Kidney glomerular epithelial cell (primary cell): ENCODE measurements around the gene OBP2B.
A peak's percentile ranks its signal among the peaks of the same experiment; 100 is the strongest.
"Not testable (repeated sequence)": the region's sequence is repeated elsewhere in the genome, so short reads cannot be mapped to it uniquely, and the experiment has no call there.

Source experiments
- DNase-seq: peaks from one replicate; lab custom pipeline; 2025; lab: John Stamatoyannopoulos, UW

OBP2B gene, protein sequence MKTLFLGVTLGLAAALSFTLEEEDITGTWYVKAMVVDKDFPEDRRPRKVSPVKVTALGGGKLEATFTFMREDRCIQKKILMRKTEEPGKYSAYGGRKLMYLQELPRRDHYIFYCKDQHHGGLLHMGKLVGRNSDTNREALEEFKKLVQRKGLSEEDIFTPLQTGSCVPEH

DNA sequence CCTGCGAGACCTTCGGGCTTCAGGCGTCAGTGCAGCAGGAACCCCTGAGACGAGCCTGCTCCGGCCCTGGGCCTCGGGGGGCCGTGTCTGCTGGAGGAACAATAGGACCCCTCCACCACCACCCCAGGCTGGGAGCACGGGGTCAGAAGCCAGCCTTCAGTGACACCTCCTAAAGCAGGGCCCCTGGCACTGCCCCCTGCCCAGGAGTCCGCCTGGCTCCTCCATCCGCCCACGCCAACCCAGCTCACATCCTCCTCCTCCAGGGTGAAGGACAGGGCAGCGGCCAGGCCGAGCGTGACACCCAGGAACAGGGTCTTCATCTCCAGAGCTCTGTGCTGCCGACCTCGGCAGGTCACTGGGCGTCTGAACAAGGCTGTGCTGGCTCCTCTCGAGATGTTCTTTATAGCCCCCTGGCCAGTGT, at the start of gene OBP2B:
OBP2B (minus strand) TSS at position 371 of the 421 bp plus-strand sequence; CDS start at position 320, 51 bp downstream.
- not testable (repeated sequence) for DNase-seq

DNA sequence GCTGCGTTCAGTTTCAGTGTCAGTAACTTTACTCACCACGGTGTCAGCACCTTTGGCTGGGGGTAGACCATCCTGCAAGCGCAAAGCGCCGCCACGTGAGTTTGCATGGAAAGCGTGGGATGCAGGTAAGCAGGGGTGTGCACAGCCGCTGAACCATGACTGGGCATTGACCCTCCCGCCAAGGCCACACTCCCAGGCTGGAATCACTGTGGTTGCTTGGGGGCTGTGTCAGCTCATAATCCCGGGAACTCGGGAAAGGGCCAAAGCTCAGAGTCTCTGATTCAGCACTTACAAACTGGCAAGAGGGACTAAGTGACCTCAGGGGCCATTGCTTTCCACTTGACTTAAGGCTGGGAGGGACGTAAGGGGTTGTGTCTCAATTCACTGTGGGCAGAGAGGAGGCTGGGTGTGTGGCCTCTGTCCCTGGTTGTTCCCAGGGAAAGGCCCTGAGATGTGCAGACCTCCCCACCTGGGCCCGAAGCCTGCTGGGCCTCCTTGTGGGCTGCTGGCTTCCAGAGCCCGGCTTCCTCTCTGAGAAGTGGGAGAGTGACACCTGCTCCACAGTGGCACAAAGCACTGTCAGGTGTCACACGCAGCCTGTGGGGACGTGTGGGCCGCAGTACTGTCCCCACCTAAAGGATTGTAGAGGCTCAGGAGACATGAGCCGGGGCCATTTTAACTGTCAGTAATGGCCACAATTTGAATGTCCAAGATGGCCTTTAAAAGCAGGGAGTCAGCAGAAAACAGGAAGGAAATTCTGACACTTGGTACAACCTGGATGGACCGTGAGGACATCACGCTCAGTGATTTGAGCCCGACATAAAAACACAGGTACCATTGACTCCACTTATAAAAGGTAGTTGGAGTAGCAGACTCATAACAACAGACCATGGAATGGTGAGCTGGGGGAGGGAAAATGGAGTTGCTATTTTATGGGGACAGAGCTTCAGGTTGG, 49.3 kb upstream of the OBP2B start:
- DNase-seq, result peak; percentile 49

DNA sequence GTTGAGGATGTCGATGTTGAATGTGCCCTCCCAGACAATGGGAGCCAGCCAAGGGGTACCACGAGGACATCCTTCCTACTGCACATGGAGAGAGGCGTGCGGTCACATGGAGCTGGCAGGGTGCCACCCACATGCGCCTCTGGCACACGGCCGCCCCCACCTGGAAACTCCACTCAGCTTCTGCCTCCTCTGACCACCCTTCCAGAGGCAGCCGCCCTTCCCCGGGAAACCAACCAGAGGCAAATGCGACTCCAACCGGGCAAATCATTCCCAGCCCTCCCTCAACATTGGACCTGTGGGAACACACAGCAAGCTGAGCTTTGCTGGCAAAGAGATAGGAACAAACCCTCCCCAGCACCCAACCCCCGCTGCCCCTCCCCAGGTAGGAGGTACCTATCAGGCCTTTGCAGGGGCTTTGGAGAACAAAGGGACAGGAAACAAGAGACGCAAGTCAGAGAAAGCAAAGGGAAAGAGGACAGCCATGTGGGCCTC, 48.5 kb upstream of the OBP2B start:
- no peak for DNase-seq

DNA sequence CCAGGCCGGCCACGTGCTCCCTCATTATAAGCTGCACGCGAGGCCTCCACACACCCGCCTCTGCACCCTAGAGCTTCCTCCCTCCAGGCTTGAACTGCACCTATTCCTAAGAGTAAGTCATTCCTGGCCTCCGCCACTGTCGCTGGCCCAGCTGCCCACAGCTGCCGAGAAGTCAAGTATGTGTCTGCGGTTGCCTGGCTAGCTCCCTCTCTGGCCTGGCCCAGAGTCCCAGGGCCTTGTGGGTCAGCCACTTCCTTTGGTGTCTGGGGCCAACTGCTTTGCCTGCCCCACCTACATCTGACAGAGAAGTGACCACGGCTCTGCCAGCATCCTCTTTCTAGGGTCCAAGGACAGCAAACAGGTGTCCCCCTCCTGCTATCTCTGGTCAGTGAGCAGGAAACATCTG, 47.6 kb upstream of the OBP2B start:
- DNase-seq, result no peak

DNA sequence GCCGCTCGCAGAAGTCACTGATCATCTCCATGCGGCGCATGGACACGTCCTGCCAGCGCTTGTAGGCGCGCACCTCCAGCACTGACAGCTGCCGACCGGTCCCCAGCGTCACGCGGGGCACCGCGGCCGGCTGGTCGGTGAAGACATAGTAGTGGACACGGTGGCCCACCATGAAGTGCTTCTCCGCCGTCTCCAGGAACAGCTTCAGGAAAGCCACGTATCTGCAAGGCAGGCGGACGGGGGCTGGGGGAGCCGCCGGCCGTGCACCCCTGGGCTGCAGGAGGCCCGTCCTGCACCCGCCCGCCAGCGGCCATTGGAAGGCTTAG, 47.0 kb upstream of the OBP2B start:
- DNase-seq, result no peak

DNA sequence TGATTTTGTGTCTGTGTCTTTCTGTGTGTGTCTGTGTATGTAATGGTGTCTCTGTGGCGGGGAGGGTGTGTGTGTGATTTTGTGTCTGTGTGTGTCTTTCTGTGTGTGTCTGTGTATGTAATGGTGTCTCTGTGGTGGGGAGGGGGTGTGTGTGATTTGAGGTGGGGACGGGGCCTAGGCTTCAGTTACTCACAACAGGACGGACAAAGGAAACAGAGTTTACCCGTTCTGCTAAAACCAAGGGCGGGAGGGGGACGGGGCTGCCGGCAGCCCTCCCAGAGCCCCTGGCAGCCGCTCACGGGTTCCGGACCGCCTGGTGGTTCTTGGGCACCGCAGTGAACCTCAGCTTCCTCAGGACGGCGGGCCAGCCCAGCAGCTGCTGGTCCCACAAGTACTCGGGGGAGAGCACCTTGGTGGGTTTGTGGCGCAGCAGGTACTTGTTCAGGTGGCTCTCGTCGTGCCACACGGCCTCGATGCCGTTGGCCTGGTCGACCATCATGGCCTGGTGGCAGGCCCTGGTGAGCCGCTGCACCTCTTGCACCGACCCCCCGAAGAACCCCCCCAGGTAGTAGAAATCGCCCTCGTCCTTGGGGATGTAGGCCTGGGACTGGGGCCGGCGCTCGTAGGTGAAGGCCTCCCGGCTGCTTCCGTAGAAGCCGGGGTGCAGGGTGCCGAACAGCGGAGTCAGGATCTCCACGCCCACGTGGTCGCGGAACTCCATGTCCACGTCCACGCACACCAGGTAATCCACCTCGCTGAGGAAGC, 46.5 kb upstream of the OBP2B start:
- DNase-seq, result no peak

DNA sequence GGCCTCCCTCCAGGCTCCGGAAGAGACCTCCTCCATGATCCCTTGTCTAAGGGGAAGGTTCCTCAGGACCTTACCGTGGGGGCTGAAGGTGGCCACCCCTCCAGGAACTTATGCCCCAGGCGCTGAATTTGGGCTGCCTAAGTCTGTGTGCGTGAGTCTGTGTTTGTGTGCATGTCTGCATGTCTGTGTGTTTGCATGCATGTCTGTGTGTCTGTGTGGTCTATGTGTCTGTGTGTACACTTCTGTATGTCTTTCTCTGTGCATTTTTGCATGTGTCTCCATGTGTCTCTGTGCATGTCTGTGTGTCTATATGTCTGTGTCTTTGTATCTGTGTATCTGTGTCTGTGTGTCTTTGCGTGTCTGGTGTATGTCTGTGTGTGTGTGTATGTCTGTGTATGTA, 45.4 kb upstream of the OBP2B start:
- no peak for DNase-seq

DNA sequence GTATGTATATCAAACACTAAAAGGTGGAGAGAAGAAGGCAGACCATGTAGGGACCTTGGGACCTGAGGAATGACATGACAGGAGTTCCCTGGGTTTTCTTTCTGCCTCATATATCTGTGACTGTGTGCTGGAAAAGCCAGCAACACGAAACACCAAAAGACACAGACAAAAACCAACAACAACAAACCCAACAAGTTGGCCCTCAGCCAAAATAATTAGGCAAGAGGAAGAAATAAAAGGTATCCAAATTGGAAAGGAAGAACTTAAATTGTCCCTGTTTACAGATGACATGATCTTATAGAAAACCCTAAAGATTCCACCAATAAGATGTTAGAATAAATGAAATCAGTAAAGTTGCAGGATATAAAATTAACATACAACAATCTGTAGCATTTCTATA, 44.2 kb upstream of the OBP2B start:
- no peak for DNase-seq

DNA sequence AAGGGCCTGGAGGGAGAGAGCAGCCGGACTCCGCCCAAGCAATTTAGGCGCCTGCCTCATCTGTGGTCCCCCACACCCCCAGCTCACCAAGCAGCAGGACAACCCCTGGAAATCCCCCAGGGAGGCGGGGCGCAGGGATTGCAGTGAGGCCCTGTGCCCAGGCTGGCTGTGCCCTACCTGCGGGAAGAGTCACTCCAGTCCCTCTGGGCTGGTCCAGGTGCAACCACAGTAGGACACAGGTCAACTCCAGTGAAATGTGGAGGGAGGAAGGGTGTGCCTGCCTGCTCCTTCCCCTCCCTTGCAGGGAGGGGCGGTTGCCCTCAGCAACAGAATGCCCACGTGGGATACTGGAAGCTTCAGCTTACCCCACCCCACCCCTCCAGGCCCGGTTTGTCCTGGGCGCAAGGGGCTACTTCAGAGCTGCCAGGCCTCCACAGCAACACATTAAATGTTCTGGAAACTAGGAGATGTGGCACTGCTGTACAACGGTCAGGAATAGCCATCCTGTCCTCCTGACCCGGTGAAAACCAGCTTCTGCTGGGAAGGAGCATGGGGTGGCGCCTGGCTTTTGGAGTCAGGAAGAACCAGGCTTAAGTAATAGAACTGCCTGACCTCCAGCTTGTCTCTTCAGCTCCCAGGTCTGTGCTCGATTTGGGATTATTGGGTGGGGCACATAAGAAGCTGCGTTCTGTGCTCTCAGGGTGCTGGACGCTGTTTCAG, 43.4 kb upstream of the OBP2B start:
- DNase-seq, result no peak

DNA sequence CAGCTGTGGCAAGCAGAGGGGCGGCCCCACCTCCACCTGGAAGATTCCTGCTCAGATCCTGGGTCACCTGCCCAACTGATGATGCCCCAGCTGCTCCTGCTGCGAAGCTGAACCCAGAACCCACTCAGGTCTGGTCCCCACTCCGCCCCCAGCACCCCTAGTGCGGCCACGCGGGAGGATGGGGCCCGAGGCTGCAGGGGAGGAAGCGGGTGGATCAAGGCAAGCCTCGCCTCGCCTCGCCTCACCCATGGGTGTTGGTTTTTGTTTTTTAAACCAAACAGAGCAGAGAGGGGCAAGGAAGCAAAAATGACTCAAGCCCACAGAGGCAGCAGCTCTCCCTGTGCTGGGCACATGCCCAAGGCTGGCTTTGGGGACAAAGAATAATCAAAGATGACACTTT, 42.7 kb upstream of the OBP2B start:
- no peak for DNase-seq

DNA sequence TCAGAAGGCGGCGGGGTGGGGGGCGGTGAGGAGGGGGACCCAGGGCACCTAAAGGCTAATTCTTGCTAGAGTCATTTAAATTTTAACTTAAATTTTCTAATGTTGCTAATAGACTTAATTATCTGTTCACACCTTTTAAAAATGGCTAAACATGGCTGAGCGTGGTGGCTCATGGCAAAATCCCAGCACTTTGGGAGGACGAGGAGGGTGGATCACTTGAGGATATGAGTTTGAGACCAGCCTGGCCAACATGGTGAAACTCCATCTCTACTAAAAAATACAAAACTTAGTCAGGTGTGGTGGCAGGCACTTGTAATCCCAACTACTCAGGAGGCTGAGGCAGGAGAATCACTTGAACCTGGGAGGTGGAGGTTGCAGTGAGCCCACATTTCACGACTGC, 42.2 kb upstream of the OBP2B start:
- DNase-seq, result not testable (repeated sequence)

DNA sequence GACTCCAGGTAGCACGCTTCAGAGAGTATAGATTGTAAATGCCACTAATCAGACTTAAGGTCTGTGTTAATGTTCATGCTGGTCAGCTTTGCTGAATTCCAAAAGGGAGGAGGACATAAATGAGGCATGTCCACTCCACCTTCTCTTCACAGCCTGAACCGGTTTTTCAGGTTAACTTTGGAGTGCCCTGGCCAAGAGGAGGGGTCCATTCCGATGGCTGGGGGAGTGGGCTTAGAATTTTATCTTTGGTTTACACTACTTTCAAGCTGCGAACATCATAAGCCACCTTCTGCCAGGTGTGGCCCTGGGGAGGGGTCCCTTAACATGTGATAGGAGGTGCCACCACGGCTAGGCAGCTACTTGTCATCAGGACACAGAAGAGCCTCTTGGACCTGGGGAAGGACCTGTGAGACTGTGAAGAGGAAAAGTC, 41.7 kb upstream of the OBP2B start:
- DNase-seq, result no peak

DNA sequence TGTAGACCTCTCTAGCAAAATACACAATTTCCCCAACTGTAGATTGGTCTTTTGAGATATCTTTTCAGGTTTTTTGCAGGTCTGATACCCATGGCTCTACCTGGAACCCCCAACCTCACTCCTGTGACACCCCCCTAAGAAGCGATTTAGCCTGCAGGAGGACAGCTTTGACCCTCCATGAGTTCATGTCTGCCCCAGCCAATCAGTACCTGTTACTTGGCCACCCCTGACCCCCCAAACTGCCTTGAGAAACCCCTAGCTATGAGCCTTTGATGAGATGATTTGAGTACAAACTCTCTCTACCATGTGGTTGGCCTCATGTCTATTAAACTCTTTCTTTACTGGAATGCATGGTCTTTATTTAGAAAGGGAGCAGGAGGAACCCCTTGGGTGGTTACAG, 40.3 kb upstream of the OBP2B start:
- no peak for DNase-seq

DNA sequence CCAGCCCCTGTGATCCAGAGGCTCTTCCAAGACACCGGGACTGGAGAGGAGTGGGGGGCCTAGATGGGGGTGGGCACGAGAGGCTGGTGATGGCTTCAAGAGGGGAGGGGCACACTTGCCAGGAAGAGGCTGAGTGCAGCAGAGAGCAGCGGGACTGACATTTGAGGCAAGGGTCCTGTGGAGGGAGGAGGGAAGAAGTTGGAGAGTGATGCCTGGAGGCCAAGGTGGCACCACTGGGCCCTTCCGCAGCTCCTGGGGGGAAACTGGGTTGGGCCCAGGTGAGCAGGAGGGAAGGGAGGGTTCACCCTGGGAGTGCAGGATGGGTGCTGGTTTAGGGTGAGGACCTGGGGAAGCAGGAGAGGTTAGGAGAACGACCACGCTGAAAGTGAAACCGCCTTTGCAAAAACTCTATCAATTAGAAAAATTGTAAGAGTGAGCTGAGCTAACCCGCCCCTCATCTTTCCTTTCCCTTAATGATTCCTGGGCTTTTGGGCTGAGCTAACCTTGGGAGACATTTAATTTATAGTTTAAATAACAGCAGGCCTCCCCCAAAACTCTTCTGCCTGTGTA, 39.8 kb upstream of the OBP2B start:
- DNase-seq, result no peak

DNA sequence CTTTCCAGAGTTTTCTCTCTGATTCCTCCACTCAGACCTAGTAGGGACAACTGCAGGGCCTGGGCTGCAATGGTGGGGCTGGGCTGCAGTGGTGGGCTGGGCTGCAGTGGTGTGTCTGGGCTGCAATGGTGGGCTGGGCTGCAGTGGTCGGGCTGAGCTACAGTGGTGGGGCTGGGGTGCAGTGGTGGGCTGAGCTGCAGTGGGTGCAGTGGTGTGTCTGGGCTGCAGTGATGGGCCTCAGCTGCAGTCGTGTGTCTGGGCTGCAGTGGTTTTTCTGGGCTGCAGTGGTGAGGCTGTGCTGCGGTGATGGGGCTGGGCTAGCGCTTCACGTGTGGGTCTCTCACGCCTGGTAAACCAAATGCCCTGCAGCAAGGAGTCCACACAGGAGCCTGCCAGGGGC, 38.6 kb upstream of the OBP2B start:
- no peak for DNase-seq

DNA sequence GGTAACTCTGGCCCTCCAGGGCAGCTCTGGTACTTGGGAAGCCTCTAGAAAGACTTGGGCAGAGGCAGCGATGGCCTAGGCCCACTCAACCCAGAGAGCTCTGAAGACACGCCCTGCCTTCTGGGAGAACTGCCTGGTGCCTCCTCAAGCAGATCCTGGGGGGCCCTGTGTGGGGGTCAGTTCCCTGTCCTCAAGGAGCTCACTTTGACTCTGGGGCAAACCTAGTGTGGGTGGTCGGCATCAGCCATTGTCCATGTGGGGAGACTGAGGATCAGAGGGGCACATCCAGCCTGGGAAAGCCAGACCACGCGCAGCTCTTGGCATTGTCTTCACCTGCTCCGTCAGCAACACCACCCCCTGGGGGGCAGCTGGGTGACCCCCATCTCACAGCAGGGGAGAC, 37.9 kb upstream of the OBP2B start:
- no peak for DNase-seq

DNA sequence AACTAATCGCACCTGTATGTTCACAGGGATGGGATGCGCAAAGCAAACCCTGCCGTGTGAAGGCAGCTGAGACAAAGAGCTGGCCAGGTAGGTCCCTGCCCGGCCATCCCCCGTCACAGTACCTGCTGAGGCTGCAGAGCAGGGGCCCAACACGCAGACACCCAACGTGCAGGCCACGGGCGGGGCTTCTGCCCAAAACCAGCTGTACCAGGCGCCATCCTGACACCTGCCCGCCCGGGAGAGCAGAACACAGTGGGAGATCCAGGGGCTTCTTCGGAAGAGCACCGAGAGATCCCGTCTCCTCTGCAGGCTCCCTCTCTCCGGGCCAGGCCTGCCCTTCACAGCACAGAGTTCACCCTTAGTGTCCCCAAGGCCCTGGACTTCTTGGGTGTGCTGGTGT, 37.5 kb upstream of the OBP2B start:
- no peak for DNase-seq

DNA sequence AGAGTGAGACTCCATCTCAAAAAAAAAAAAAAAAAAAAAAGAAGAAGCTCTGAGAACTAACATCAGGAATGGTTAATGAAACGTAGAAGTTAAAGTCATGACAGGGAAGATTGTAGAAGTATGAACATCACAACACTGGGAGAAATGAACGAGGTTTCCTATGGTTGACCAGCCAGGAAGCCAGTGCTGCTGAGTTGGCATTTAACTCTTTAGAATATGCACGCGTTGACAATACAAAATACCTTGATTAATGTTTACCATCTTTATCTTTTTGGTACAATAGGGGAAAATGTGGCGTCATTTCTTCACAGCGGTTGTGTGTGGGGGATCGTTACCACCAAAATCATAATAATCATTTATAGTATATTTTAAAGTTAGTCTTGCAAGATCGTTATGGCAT, 33.9 kb upstream of the OBP2B start:
- no peak for DNase-seq

DNA sequence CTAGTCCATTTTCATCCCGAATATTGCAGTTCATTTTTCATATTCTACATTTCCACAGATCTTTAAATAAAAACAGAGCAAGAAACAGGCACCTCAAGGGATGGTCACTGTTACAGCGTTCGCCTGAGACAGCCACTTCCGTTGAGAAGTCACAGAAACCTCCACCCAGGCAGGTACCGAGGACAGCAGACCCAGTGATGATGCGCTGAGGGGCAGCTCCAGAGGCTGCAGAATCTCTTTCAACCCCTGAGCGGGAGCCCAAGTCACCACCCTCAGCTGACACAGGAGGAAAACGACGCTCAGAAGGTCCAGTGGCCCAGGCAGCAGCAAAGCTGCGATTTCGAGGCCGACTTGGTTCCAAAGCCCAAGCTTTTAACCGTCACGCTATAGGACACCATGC, 33.2 kb upstream of the OBP2B start:
- no peak for DNase-seq

DNA sequence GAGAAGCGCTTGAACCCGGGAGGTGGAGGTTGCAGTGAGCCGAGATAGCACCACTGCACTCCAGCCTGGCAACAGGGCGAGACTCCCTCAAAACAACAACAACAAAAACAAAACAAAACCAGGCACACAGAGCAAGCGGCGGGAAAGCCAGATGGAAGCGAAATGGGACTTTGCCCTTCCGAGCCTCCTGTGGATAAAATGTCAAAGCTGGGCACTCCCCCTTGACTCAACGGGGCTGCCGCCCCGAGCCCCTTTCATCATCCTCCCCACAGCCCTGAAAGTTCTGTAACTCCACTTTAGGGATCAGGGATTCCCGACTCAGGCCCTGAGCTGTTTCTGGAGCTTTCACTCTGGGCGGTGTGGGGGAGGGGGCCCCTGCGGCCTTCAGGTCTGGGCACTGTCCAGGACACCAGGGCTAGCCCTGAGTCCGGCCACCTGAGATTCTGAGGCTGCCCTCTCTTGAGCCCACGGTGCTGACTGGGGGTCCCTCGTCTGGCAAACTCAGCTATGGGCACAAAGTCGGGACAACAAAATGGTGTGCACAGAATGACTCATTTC, 30.6 kb upstream of the OBP2B start:
- no peak for DNase-seq

DNA sequence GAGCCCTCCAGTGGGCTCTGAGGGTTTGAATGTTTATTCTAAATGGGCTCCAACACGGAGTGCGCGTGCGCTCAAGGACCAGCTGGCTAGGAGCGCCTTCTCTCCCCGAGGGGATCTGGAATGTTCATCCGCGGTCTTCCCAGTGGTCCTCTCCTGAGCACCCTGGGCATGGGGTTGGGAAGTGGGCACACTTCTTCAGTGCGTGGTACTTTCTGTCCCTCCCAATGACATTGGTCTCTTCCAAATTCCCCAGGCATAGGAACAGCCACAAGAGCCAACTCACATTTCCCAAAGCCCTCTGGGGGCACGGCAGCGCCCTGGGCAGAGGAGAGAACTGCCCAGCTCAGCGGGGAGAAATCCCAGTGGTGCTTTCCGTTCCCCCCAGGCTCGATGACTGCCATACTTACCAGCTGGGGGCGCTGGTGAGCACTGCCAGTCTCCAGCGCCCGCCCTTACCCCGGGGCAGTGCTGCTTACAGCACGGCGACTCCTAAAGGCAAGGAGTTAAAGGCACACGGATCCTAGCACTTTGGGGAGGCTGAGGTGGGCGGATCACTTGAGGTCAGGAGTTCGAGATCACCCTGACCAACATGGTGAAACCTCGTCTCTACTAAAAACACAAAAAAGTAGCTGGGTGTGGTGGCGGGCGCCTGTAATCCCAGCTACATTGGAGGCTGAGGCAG, 29.9 kb upstream of the OBP2B start:
- DNase-seq, result peak; percentile 19
